ENCODE measurements around the gene STAG1. TPM values are rescaled to one million over a fixed set of nuclear protein-coding genes. Genes with fewer than 3 reads are reported as not detected.
"Not testable (repeated sequence)": the region's sequence is repeated elsewhere in the genome, so short reads cannot be mapped to it uniquely, and the experiment has no call there.

Gene STAG1
- total and polyA plus RNA-seq, 9 of the 15 experiments (the other 6 are each of a cell fraction or from before 2014, with no cell fraction given), result 2.7 to 17.7 (median 8.8) TPM

- DNase-seq (ENCODE audit: extremely low read depth in 1 of 4, low spot score in 3 of 4); H3K27me3 ChIP-seq (ENCODE audit: control insufficient read depth in 2 of 2, insufficient read depth in 2 of 2, low read length in 2 of 2); CTCF ChIA-PET (ENCODE audit: low intra/inter-chr PET ratio); H3K9me1 ChIP-seq (ENCODE audit: control insufficient read depth, insufficient read depth, low read length); FAIRE-seq; BruUV-seq (replicated peaks); H3K36me3 ChIP-seq (ENCODE audit: control insufficient read depth, insufficient read depth, low read length); H3K9me3 ChIP-seq (replicated peaks; ENCODE audit: control insufficient read depth, insufficient read depth, low read depth, low read length); H4K20me1 ChIP-seq (replicated peaks; ENCODE audit: control insufficient read depth, insufficient read depth, low read length); ATAC-seq: not testable (repeated sequence)
- Histone ChIP-seq H3K4me3 (peak overlapping the region; percentile 57; the same call in 1 of the 2 replicates), H3K9ac (ENCODE audit: insufficient read depth in 1 of 2, low read depth in 2 of 2, low read length in 2 of 2) (peak overlapping the region in 1 of 2 experiments; percentile 86; a peak in 2 of 4 replicates), H3K4me1 (replicated peaks in 1 of 2; ENCODE audit: control insufficient read depth in 2 of 2, insufficient read depth in 2 of 2, low read length in 2 of 2) (peaks cover 0 to 10% of the 10 kb centered on the region in 2 experiments; a peak in 3 of 5 replicates), H3K4me2 (ENCODE audit: insufficient read depth, low read length) (peak overlapping the region; percentile 82; the same call in 1 of the 2 replicates), H3K27ac (ENCODE audit: extremely low read depth, low read depth, low read length) (peak overlapping the region; percentile 97), H3K79me2 (ENCODE audit: control insufficient read depth, insufficient read depth, low read length) (peaks cover 79% of the 10 kb centered on the region), H2AFZ (ENCODE audit: low read depth, low read length) (peak overlapping the region; percentile 78)
- in situ Hi-C loops (cut with MboI), result loop anchor here (5.0 to 25.0 kb wide), 2 partner anchors 672 to 1213 kb away; no protein-coding TSS in a partner anchor
- intact Hi-C loops (cut with micrococcal nuclease), result loop anchor here (5.0 kb wide), 3 partner anchors 132 to 497 kb away; partner anchors contain the start of genes IL20RB and PCCB
- TF ChIP-seq ZNF384 (IDR thresholded peaks at IDR 0.05; ENCODE audit: low read depth, low read length) (peak; percentile 52; the same call in 1 of the 2 replicates), RCOR1 (IDR thresholded peaks at IDR 0.05; ENCODE audit: borderline replicate concordance in 1 of 2, low read depth in 2 of 2, low read length in 2 of 2) (0 out of 4 replicates have a peak, but pooled peaks of 1 of the 2 experiments have one; percentile 29), KDM1A (IDR thresholded peaks at IDR 0.05) (peak; percentile 80)
- 59% methylated on average over 4 of the region's 6 CpGs for WGBS (ENCODE audit: insufficient coverage, low coverage, missing lambda C conversion rate)
- POLR2A ChIA-PET, result interaction anchor here (0.5 to 1.7 kb wide), 3 partner anchors 9 to 192 kb away, joined by 3 to 7 read pairs (median 4); no protein-coding TSS in a partner anchor
Observed at GRCh38 chr3:136749602-136750001, 2.6 kb downstream of the STAG1 start.

- Histone ChIP-seq H2AFZ (ENCODE audit: low read depth, low read length) (peak overlapping the region; percentile 78), H3K27me3 (ENCODE audit: control insufficient read depth in 2 of 2, insufficient read depth in 2 of 2, low read length in 2 of 2) (no peaks in the 10 kb centered on the region), H3K27ac (ENCODE audit: extremely low read depth, low read depth, low read length) (peak overlapping the region; percentile 77), H3K36me3 (ENCODE audit: control insufficient read depth, insufficient read depth, low read length) (no peaks in the 10 kb centered on the region), H4K20me1 (replicated peaks; ENCODE audit: control insufficient read depth, insufficient read depth, low read length) (no peaks in the 10 kb centered on the region), H3K9me1 (ENCODE audit: control insufficient read depth, insufficient read depth, low read length) (no peaks in the 10 kb centered on the region), H3K9me3 (replicated peaks; ENCODE audit: control insufficient read depth, insufficient read depth, low read depth, low read length) (no peaks in the 10 kb centered on the region), H3K4me1 (replicated peaks in 1 of 2; ENCODE audit: control insufficient read depth in 2 of 2, insufficient read depth in 2 of 2, low read length in 2 of 2) (peaks cover 0 to 9% of the 10 kb centered on the region in 2 experiments; a peak in 3 of 5 replicates), H3K4me2 (ENCODE audit: insufficient read depth, low read length) (peak overlapping the region; percentile 78), H3K79me2 (ENCODE audit: control insufficient read depth, insufficient read depth, low read length) (peaks cover 79% of the 10 kb centered on the region), H3K9ac (ENCODE audit: insufficient read depth in 1 of 2, low read depth in 2 of 2, low read length in 2 of 2) (peak overlapping the region; percentile 26 to 72; a peak in 3 of 4 replicates), H3K4me3 (peak overlapping the region; percentile 12; the same call in 1 of the 2 replicates)
- peak; percentile 73 for FAIRE-seq
- ChIA-PET POLR2A (interaction anchor here (0.5 to 1.7 kb wide), 3 partner anchors 8 to 237 kb away, joined by 3 to 7 read pairs (median 4); no protein-coding TSS in a partner anchor), CTCF (ENCODE audit: low intra/inter-chr PET ratio) (no interaction called here)
- peak in 2 of 4 experiments; percentile 16 to 57 for DNase-seq (ENCODE audit: extremely low read depth in 1 of 4, low spot score in 3 of 4)
- intact Hi-C loops (cut with micrococcal nuclease) (no loop called here), in situ Hi-C loops (cut with MboI) (no loop called here)
- 13% methylated on average over 4 of the region's 4 CpGs for WGBS (ENCODE audit: insufficient coverage, low coverage, missing lambda C conversion rate)
- BruUV-seq (replicated peaks), result no TSS peak
- 0 out of 3 replicates have a peak, but pooled peaks have one; percentile 0 for ATAC-seq
- TF ChIP-seq GABPA (tag; conservative IDR thresholded peaks at IDR 0.05; ENCODE audit: low read depth), result 0 out of 2 replicates have a peak, but pooled peaks have one; percentile 7
Observed at GRCh38 chr3:136749091-136749490, 3.1 kb downstream of the STAG1 start.

Measured in K562 (cell line).